Ovary (tissue), 3 donors: ENCODE data around the gene GPR158.

ENCODE experiments used
- CTCF ChIP-seq, 3 donors: fragments of 450-650 bp in 2 of 3; fragments of 200-600 bp in 1 of 3; IDR thresholded peaks; one replicate each; pipeline versions ENCODE4 v1.5.1 to v1.8.0; 2016 to 2022; ENCODE audit warnings: antibody characterized with exemption in 3 of 3, mild to moderate bottlenecking in 1 of 3
- POLR2A ChIP-seq: fragments of 450-650 bp; IDR thresholded peaks from one replicate; pipeline ENCODE4 v1.6.1; 2017; ENCODE audit warnings: antibody characterized with exemption, mild to moderate bottlenecking, moderate library complexity
- donor health status: DM: no; HTN: no; CAD: no.

- TF ChIP-seq POLR2A: no peak
- no peak for TF ChIP-seq CTCF (IDR thresholded peaks at IDR 0.05)
Observed at GRCh38 chr10:25285809-25286208, 111.0 kb downstream of the GPR158 start.
